ENCODE data around the gene MTMR3. TPM values are rescaled to one million over a fixed set of nuclear protein-coding genes. Genes with fewer than 3 reads are reported as not detected.
"Not testable (repeated sequence)": the region's sequence is repeated elsewhere in the genome, so short reads cannot be mapped to it uniquely, and the experiment has no call there.

The MTMR3 gene
- total RNA-seq, 1 experiment from 2014 or later, result 11.8 TPM

DNA sequence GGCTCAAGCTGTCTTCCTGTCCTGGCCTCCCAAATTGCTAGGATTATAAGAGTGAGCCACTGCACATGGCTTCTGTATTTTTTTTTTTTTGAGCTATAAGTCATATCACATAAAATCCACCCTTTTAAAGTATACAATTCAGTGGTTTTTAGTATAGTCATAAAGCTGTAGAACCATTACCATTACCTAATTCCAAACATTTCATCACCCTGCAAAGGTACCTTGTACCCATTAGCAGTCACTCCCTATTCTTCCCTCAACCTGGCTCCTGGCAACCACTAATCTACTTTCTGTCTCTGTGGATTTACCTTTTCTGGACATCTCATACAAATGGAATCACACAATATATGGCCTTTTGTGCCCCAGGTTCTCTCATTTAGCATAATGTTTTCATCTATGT, 84.5 kb downstream of the MTMR3 start:
- no peak for DNase-seq (ENCODE audit: low read depth)

DNA sequence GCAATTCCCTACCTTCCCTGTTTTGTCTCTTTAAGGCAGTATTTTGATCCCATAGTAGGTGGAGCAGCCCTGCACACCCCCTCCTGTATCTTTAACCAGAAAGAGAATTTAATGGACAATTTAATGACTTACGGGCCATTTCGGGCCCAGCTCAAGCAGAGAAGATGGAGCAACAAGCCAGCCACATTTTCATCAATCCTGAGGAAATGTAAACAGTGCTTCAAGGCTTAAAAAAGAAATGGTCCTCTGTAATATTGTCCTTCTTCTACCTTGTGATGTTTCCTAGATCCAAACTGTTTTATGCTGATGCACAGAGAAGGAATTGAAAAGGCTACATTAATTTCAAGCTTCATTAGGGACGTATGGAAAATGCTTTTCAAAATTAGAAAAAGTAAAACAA, 88.6 kb downstream of the MTMR3 start:
- no peak for DNase-seq (ENCODE audit: low read depth)

DNA sequence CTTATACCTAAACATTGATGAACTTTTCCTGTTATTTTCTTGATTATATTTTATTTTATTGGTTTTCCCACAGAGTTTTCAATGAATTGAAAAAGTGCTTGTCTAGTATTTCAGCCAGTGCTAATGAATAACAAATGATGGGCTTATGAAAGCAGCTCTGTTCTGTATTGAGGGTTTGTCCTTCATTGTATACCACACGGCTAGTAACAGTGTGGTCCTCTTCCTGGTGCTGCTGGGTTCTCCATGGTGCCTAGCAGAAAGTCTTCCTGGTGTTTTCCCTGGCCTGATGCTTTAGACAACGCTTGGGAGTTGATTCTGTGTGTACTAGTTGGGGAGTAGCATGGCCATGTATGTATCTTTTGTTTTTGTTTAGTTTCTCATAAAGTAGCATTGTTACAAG, 89.1 kb downstream of the MTMR3 start:
- no peak for DNase-seq (ENCODE audit: low read depth)

DNA sequence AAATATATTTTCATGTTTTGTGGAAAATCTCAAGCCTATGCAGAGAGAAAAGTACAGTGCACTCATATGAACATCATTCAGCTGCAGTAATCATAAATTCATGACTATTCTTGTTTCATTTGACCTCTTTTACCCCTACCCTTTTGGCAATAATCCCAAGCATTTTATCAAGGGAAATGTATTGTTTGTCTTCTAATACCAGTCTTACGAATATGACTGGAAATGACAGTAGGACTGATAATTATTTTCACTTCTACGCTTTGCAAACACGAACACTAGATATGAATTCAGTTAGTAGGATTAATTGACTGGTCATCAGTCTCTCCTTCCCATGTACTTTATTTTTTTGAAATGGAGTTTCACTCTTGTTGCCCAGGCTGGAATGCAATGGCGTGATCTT, 90.3 kb downstream of the MTMR3 start:
- no peak for DNase-seq (ENCODE audit: low read depth)

DNA sequence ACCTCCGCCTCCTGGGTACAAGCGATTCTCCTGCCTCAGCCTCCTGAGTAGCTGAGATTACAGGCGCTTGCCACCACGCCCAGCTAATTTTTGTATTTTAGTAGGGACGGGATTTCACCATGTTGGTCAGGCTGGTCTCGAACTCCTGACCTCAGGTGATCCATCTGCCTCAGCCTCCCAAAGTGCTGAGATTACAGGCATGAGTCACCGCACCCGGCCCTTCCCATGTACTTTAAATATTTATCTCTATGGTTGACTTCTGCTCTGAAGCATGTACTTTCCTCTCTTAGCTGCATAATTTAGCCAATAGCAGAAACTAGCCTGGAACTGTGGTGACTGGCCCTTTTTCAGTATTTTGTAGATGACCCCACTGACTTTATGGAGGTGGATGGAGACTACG, 90.7 kb downstream of the MTMR3 start:
- DNase-seq (ENCODE audit: low read depth), result not testable (repeated sequence)

DNA sequence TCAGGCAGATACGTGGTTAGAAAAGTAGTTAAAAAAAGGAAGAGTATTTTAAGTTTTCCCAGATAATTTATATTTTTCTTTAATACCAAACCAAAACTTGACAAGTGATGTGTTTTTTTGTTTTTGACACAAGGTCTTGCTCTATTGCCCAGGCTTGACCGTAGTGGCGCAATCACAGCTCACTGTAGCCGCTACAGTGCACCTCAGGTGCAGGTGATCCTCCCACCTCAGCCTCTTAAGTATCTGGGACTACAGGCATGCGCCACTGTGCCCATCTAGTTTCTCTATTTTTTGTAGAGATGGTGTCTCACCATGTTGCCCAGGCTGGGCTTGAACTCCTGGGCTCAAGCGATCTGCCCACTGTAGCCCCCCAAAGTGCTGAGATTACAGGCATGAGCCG, 92.5 kb downstream of the MTMR3 start:
- DNase-seq (ENCODE audit: low read depth), result no peak

DNA sequence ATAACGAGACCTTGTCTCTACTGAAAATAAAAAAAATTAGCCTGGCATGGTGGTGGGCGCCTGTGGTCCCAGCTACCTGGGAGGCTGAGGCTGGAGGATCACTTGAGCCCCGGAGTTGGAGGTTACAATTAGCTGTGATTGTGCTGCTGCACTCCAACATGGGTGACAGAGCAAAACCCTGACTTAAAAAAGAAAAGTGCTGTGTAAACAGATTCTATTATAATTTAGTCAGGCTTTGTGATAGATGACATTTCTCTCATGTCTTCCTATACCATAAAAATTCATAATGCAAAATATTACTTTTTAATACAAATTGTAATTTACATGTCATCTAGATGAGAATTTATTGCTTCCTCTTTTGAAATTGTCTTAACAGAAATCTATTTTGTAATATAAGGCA, 94.1 kb downstream of the MTMR3 start:
- no peak for DNase-seq (ENCODE audit: low read depth)

DNA sequence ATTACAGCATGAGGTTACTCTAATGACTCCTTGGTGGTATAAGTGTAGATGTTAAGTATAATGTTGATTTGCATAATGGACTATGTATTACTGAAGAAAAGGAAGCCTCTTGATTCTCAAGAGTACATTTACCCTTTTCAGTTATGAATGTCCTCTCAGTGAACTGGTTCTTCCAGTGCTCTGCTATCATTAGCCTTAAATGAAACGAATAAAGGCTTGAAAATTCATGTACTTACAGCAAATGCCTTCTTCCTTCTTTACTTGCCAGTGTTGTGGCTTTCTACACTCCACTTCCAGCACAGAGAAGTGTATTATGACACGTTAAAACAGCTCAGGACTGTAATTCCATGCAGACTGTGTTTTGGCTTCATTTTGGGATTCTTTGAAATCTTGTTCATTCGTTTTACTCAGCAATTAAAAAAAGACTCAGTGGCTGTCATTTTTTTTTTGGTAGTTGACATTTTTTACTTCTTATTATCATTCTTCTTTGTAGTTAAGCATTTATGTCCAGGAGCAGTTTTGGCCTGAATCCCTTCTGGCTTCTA, 96.9 kb downstream of the MTMR3 start:
- DNase-seq (ENCODE audit: low read depth), result no peak

DNA sequence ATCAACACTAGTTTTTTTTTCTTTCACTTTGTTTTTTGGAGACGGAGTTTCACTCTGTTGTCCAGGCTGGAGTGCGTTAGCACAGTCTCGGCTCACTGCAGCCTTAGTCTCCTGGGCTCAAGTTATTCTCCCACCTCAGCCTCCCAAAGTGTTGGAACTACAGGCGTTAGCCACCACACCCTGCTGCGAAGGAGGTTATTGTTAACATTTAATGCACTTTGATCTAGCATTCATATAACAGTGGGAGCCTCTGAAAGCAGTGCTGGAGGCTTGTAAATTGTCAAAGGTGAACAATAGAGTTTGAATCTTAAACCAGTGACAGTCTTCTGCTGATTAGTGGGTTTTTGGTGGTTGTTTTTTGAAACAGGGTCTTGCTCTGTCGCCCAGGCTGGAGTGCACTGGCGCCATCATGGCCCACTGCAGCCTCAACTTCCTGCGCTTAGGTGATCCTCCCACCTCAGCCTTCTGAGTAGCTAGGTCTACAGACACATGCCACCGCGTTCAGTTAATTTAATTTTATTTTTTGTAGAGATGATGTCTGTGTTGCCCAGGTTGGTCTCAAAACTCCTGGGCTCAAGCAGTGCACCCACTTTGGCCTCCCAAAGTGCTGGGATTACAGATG, 100.4 kb downstream of the MTMR3 start:
- DNase-seq (ENCODE audit: low read depth), result no peak

DNA sequence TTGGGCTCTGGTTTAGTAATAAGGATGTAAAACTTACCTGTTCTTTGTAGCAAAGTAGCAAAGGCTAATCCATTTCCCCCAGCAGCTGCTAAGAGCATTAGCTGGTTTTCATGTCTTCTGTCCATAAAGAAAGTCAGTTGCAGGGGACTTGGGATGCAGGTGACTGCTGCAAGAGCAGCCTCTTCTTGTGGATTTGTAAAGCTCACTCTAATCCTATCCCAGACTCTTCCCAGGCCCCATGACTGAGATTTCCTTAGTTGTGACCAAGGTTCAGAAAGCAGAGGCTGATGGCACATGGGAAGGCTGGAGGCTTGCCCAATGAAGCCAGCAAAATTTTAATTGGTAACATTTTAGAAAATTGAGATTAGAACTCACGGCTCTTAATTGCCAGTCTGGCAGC, 102.9 kb downstream of the MTMR3 start:
- DNase-seq (ENCODE audit: low read depth), result no peak

DNA sequence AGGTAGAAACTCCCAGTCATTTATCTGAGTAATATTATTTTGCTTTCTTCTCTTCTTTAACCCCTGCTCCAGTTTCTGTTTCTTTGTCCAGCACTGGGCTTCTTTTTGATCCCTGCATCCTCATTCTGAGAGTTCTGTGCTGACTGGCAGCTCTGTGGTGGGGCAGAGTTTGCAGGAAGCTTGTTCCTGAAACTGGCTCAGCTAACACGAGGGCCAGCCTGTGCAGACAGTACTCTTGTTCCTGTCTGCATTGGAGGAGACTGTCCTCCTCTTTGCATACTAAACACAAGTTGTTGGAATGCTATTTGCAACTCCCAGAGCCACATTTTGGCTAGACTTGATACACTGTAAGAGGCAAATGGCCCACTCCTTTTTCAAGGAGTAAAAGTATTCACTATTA, 104.2 kb downstream of the MTMR3 start:
- DNase-seq (ENCODE audit: low read depth), result no peak

DNA sequence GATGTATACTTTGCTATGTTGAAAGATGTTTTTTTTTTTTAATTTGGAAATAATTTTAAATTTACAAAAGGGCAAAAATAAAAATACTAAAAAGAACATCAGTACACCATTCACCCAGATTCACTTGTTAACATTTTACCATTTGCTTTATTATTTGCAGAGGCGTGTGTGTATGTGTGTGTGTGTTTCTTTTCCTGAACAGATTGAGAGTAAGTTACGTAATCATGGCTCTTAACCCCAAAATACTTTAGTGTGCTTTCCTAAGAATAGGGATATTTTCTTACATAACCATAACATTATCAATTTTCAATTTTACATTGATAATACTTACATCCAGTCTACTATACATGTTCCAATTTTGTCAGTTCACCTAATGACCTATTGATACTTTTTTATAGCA, 105.7 kb downstream of the MTMR3 start:
- DNase-seq (ENCODE audit: low read depth), result no peak

DNA sequence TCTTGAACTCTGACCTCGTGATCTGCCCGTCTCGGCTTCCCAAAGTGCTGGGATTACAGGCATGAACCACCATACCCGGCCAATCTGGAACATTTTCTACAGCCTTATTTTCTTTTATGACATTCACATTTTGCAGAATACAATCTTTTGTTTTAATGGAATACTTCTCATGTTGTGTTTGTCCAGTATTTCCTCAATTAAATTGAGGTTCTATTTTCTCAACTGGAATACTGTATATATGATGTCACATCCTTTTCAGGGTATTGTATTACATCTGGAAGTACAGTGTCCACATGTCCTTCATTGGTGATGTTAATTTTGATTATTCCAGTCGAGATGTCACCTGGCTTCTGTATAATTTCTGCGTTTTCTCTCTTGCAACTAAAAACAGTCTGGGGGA, 106.5 kb downstream of the MTMR3 start:
- DNase-seq (ENCODE audit: low read depth), result no peak

DNA sequence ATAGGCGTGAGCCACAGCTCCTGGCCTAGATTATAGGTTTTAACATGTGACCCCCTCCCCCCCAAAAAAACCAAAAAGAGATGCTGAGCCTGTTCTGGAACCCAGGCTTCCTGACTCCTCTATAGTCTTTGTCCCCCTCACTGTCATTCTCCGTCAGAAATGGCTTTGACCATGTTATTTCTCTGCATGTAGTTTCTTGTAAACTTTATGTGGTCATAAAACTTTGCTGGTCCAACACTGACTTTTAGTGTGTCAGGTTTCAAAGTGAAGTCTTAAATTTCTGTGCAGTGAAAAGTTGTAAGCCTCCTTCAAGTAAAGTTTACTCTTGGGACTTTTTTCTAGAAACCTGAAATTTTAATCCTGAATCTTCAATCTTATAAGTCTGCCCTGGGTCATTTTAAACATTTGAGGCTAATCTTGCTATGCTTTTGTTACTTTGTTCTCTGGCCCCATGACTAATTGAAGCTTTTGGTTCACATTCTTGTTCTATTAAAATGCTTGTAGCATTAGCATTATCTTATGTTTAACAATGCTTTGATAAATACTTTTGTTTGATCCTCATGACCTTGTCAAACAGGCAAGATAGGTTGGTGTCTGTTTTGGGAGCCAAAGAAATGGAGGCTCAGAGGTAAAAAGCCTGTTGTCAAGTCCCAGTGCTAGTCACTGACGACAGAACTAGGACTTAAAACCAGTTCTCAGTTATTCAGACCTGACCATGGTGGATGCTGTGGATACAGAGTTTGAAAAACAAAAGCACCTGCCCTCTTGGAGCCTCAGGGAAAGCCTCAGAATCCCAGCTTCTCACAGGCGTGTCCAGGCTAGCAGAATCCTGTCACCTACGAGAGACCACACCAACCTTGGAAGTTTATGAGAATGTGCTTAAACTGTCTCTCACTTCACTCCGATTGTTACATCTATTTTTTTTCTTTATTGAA, 109.6 kb downstream of the MTMR3 start:
- no peak for DNase-seq (ENCODE audit: low read depth)

DNA sequence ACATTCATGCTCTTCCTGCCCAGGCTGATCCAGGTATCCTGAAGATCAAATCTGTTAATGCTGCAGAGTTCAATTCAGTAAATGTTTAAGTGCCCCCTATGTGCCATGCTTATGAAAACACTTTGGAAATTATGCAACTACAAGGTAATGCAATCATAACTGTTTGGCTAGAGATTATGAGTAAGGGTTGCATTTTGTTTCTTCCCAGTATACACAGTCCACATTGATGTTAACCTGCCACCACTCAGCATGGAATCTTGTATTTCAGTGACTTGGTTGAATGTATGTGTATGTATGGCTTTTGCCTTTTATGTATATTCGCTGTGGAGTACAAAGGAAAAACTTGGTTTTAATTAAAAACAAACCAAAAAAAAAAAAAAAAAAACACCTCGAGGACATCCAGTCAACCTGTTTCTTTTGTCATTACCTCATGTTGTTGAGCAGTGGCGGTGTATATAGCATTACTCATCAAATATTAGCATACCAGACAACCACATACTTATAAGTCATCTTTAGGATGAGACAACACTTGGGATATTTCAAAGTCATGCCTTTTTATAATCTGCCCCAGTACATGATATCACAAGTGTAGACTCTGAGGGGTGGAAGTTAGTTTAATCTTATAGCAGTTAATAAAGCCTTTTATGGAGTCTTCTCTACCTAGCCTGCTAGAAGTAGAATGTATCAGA, 111.2 kb downstream of the MTMR3 start:
- peak; percentile 74 for DNase-seq (ENCODE audit: low read depth)

DNA sequence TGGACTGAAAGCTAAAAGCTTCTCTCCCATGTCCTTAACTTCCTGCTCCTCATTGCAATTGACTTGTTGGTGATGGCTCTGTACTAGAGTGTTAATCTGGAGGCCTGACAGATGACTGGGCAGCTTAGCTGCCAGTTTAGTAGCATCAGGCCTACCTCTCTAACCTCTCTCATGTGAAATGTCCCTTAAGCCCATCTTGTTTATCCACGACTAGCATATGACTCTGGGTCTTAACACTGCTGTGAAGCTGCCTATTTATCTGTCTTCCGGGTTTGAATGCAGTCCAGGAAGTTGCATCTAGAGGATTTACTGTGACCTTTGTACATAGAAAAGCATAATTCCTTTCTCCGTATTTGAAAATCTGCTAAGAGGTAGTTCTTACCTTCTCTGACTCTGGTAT, 112.0 kb downstream of the MTMR3 start:
- DNase-seq (ENCODE audit: low read depth), result peak; percentile 40

DNA sequence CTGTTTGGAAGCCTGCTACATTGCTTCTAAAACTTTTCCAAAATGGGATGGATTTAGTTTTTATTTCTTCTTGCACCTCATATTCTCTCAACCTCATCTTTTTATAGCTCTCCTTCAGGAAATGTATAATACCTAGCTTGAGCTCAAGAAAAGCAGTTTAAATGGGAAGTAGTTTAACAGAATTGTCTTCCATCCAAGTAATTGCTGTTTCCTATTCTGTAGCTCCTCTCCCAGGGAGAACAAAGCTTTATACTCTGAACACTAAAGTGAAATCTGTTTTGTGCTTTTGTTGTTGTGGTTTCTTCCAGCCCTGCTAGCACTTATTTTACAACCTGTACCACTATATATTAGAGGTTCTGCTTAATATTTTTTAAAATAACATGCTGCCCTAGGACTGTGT, 114.1 kb downstream of the MTMR3 start:
- DNase-seq (ENCODE audit: low read depth), result no peak

DNA sequence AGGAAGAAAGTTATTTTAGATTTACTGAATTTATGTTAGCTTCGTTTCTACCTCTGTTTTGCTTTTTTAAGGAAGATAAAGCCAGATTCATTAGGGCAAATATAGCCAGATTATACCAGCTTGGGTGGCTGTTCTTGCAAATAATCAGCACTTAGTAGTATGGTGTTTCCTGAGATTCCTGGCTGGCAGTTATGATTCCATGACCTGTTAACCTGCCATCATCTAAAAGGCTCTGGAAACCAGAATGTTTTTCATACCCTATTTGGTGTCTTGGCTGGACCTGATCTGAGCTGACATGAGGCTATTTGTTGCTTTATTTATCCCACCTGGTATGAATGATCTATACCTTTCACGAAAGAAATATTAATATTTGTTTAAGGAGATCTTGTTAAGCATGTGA, 114.5 kb downstream of the MTMR3 start:
- DNase-seq (ENCODE audit: low read depth), result no peak

DNA sequence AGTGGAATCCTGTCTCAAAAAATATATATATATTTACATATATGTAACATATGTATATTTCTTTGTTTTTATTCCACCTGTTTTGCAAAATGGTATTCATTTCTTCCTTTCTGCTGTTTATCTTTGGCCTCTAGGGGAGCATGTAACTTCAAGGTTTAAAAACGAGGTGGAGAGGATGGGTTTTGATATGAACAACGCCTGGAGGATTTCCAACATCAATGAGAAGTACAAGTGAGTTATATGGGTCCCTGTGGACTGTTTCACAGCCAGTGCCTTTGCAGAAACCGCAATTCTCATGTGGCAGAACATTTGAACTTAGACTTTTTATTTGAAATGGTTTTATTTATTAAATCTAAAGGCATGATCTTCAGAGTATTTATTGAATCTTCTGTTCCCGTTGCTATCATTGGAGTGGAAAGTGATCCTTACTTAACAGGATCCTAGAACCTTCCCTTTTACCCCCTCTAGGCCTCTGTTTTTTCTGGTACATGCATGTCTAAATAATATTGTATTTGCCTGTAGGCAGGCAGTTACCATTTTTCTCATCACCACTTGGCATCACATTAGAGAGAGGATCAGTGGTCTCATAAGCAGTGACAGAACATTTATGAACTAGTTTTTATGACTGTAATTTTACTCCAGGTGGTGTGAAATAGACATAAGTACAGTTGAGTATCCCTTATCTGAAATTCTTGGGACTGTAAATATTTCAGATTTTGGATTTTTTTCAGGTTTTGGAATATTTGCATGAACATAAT, 115.8 kb downstream of the MTMR3 start:
- peak; percentile 34 for DNase-seq (ENCODE audit: low read depth)

DNA sequence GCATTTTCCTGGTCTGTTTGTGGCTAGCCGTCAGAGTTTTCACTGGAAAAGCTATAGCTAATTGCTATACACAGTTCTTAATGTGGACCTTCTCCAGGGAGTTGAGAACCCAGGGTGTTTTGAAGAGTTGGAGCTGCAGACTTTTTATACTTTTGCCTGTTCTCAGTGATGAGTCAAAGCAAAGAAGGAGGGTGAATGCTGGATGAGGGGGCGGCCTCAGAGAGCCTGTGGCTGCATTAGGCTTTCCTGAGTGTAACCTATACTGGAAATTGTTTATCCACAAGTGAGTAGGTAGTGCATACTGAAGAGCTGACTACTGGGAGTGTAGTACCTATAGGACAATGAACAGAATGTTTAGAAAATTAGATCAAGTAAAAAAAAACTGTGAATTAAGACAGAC, 117.6 kb downstream of the MTMR3 start:
- peak; percentile 46 for DNase-seq (ENCODE audit: low read depth)

DNA sequence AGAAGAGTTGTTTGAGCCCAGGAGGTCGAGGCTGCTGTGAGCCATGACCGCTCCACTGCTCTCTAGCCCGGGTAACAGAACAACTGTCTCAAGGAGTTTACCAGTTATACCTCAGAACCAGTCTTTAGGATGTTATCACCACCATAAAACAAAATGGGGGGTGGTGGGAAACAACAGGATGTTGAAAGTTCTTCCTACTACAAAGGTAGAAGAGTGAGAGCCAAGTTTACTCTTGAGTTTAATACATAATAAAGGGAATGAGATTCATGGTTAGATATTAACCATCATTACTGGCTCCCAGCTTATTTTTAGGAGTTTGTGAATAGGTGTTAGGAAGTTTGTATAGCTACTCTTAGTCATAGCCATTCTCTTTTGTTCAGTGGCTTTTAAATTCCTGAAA, 118.5 kb downstream of the MTMR3 start:
- DNase-seq (ENCODE audit: low read depth), result no peak

Measured in Daoy (cell line).